Suprapubic skin (tissue), 4 donors: ENCODE results near the gene CASP2. TPM values are rescaled to one million over a fixed set of nuclear protein-coding genes. Genes with fewer than 3 reads are reported as not detected.

Experiments used
- DNase-seq, 2 donors: peaks; one replicate each; pipeline ENCODE4 v3.0.0-alpha.2; 2019; ENCODE audit warnings: low spot score in 2 of 2
- H3K27ac ChIP-seq: fragments of 200-600 bp; sonication (generic); one replicate; pipeline ENCODE4 v1.5.1; 2019
- H3K27me3 ChIP-seq: fragments of 200-600 bp; sonication (generic); one replicate; pipeline ENCODE4 v1.5.1; 2019
- H3K36me3 ChIP-seq: fragments of 200-600 bp; sonication (generic); one replicate; pipeline ENCODE4 v1.5.1; 2019
- H3K4me1 ChIP-seq: fragments of 200-600 bp; sonication (generic); one replicate; pipeline ENCODE4 v1.5.1; 2019
- H3K4me3 ChIP-seq: fragments of 200-600 bp; sonication (generic); one replicate; pipeline ENCODE4 v1.5.1; 2019; ENCODE audit warnings: mild to moderate bottlenecking
- H3K9me3 ChIP-seq: fragments of 200-600 bp; sonication (generic); one replicate; pipeline ENCODE4 v1.5.1; 2019
- CTCF ChIP-seq, 2 donors: fragments of 200-600 bp in 1 of 2; fragments of 450-650 bp in 1 of 2; sonication (generic) in 1 of 2; IDR thresholded peaks; one replicate each; pipeline ENCODE4 v1.5.1; 2016 to 2019; ENCODE audit warnings: antibody characterized with exemption in 2 of 2, mild to moderate bottlenecking in 1 of 2, moderate library complexity in 1 of 2
- EP300 ChIP-seq: sonication (generic); formaldehyde crosslinking; IDR thresholded peaks from one replicate; pipeline ENCODE4 v1.6.1; 2017; ENCODE audit warnings: antibody characterized with exemption
- POLR2A ChIP-seq, 2 donors: fragments of 450-650 bp; IDR thresholded peaks; one replicate each; pipeline ENCODE4 v1.6.1; 2017; ENCODE audit warnings: antibody characterized with exemption in 2 of 2, mild to moderate bottlenecking in 2 of 2, moderate library complexity in 2 of 2
- POLR2AphosphoS5 ChIP-seq, 3 donors: sonication (generic); formaldehyde crosslinking; IDR thresholded peaks; one replicate each; pipeline ENCODE4 v1.6.1; 2017; ENCODE audit warnings: antibody characterized with exemption in 3 of 3
- WGBS: methylation state at CpG from one replicate; pipeline ENCODE4 v1.1.5; 2018; 5-methylcytosine and 5-hydroxymethylcytosine counted together
- total RNA-seq, 4 donors: library from RNA; depleted of rRNA; stranded (reverse); fragments of >200 nt; gene quantifications; one replicate each; pipeline ENCODE4 v1.1.0, GENCODE V29; 2016

Gene CASP2
- total RNA-seq, 4 donors from 2014 or later: 13.7 to 36.5 (median 25.3) TPM

- Histone ChIP-seq H3K27ac (no peak overlapping the region), H3K4me1 (peaks cover 13% of the 10 kb centered on the region), H3K27me3 (no peaks in the 10 kb centered on the region), H3K36me3 (peaks cover 91% of the 10 kb centered on the region), H3K4me3 (no peak overlapping the region), H3K9me3 (no peaks in the 10 kb centered on the region)
- TF ChIP-seq CTCF (IDR thresholded peaks at IDR 0.05) (no peak), POLR2A (IDR thresholded peaks at IDR 0.05) (no peak), POLR2AphosphoS5 (IDR thresholded peaks at IDR 0.05) (no peak), EP300 (no peak)
- DNase-seq: no peak
Measured at GRCh38 chr7:143295870-143296269, 7.7 kb downstream of the CASP2 start.

- H3K27me3 ChIP-seq: no peaks in the 10 kb centered on the region
- 44% methylated on average over 2 of the region's 2 CpGs for WGBS
- no peak overlapping the region for H3K4me3 ChIP-seq
- no peaks in the 10 kb centered on the region for H3K9me3 ChIP-seq
- TF ChIP-seq POLR2A (IDR thresholded peaks at IDR 0.05) (no peak), CTCF (IDR thresholded peaks at IDR 0.05) (no peak), EP300 (no peak), POLR2AphosphoS5 (IDR thresholded peaks at IDR 0.05) (no peak)
- DNase-seq: no peak
- peaks cover 94% of the 10 kb centered on the region for H3K36me3 ChIP-seq
- no peak overlapping the region for H3K27ac ChIP-seq
- H3K4me1 ChIP-seq: peaks cover 6% of the 10 kb centered on the region
Measured at GRCh38 chr7:143296686-143297085, 8.5 kb downstream of the CASP2 start.

- Histone ChIP-seq H3K9me3 (no peaks in the 10 kb centered on the region), H3K36me3 (peaks cover 91% of the 10 kb centered on the region)
- TF ChIP-seq POLR2AphosphoS5 (IDR thresholded peaks at IDR 0.05) (no peak), POLR2A (IDR thresholded peaks at IDR 0.05) (no peak), EP300 (no peak)
Measured at GRCh38 chr7:143299346-143299745, 11.2 kb downstream of the CASP2 start.

GRCh38 chr7:143299840-143300239 is 11.7 kb downstream of the CASP2 start:
- no peak overlapping the region for H3K27ac ChIP-seq
- H3K36me3 ChIP-seq: peaks cover 91% of the 10 kb centered on the region
- TF ChIP-seq CTCF (IDR thresholded peaks at IDR 0.05) (peak in 1 of 2 donors; percentile 61), POLR2A (IDR thresholded peaks at IDR 0.05) (no peak), EP300 (no peak)
- 76% methylated on average over 7 of the region's 8 CpGs for WGBS
- H3K4me1 ChIP-seq: peaks cover 6% of the 10 kb centered on the region
- DNase-seq: no peak
- no peaks in the 10 kb centered on the region for H3K27me3 ChIP-seq
- H3K4me3 ChIP-seq: no peak overlapping the region
- no peaks in the 10 kb centered on the region for H3K9me3 ChIP-seq

More at GRCh38 chr7:143299346-143299745, 11.2 kb downstream of the CASP2 start:
- WGBS: 91% methylated on average over 2 of the region's 2 CpGs
- Histone ChIP-seq H3K4me3 (no peak overlapping the region), H3K27ac (no peak overlapping the region), H3K4me1 (peaks cover 6% of the 10 kb centered on the region), H3K27me3 (no peaks in the 10 kb centered on the region)
- DNase-seq: no peak

DNA sequence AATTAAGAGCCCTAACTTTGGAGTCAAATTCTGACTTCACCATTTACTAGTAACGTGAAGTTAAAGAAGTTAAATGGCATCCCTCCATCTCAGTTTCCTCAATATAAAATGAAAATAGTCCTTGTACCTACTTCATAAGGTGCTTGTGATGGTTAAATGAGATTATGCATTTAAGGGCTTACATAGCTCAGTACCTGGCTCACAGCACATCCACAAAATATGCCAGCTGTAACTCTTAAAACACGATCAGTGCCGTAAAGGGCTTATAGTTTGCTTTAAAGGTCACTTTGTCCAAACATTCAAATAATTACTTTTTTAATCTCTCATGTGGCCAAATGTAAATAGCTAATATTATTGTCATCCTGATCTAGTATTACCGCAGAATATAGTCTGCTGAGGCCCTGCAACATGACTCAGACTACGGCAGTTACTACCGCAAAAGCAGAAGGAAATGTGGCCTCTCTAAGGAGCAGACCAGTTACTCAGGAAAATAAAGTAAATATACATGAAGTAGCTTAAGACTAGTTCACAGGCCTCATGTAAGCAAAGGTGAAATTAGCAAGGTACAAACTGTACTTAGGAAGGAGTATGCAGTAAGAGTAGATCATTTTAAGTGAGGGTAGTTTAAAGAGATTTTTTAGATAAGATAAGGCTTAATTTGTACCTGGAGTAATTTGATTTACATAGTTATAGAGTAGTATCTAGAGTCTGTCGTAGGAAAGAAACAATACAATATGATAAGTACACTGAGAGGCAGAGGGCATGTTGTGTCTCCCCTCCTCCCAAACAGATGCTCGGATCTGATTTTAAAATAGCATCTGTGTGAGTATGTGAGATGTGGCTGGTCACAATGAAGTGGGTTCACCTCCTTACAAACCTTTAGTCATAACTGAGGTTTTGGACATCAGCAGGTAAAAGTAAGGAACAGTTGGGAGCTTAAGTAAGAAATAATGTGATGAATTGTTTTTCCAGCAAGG is 13.1 kb downstream of the CASP2 start:
- H3K27ac ChIP-seq: no peak overlapping the region
- H3K4me1 ChIP-seq: peaks cover 2% of the 10 kb centered on the region
- 88% methylated on average over 8 of the region's 8 CpGs for WGBS
- H3K4me3 ChIP-seq: no peak overlapping the region
- H3K36me3 ChIP-seq: peaks cover 89% of the 10 kb centered on the region
- DNase-seq: no peak
- no peaks in the 10 kb centered on the region for H3K27me3 ChIP-seq
- H3K9me3 ChIP-seq: no peaks in the 10 kb centered on the region
- TF ChIP-seq POLR2A (IDR thresholded peaks at IDR 0.05) (no peak), POLR2AphosphoS5 (IDR thresholded peaks at IDR 0.05) (no peak), CTCF (IDR thresholded peaks at IDR 0.05) (no peak), EP300 (no peak)
